Superior temporal gyrus (tissue), 1 donor: ENCODE results near the gene CACNA1B.

Experiments
- DNase-seq: peaks from one replicate; pipeline ENCODE4 v3.0.0-alpha.2; 2016; ENCODE audit errors: extremely low spot score

Gene CACNA1B

DNA sequence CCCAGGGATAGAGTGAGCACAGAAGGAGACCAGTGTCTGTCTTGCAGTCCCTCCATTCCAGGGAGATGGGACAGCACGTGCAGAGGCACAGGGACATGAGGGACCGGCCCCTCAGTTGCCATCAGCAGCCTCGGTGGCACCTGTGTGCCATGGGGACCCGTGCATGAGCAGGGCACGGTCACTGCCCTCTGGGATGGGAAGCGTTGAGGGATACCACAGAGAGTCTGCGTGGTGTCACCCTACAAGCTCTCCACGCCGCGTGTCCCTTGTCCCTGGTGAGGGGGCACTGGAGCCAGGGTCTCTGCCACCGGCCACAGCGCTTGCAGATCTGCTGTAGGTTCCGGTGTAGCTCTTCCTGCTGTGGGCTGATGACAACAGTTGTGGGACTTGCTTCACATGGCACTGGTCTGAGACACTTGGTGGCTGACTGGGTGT, 108.1 kb downstream of the CACNA1B start:
- no peak for DNase-seq

DNA sequence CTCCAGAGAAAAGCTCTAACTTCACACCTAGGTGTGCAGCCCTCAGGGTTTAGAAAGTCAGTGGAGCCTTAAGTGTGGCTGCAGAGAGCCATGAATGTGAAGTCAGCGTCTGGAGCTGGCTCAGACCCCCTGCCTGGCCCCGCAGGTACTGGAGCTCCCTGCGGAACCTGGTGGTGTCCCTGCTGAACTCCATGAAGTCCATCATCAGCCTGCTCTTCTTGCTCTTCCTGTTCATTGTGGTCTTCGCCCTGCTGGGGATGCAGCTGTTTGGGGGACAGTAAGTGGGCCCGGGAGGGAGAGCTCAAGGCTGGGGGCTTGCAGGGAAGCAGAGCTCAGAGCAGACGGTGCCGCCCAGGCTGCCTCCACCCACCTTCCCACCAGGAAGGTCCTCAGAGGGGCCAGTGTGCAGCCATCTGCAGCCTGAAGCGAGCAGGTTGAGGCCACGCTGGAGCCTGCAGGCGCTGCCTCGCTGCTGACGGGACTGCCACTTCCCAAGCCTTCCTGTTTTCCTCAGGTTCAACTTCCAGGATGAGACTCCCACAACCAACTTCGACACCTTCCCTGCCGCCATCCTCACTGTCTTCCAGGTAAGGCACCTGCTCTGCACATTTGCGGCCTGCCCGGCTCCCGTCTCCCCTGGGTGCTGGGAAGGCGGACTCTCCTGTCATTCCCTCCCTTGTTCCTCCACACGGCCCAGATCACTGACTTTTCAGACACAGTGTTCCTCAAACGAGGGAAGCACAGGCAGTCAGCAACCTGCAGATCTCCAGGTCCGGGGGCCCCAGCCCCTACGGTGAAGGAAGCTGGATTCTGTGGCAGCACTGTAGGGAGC, 108.9 kb downstream of the CACNA1B start:
- DNase-seq: no peak

DNA sequence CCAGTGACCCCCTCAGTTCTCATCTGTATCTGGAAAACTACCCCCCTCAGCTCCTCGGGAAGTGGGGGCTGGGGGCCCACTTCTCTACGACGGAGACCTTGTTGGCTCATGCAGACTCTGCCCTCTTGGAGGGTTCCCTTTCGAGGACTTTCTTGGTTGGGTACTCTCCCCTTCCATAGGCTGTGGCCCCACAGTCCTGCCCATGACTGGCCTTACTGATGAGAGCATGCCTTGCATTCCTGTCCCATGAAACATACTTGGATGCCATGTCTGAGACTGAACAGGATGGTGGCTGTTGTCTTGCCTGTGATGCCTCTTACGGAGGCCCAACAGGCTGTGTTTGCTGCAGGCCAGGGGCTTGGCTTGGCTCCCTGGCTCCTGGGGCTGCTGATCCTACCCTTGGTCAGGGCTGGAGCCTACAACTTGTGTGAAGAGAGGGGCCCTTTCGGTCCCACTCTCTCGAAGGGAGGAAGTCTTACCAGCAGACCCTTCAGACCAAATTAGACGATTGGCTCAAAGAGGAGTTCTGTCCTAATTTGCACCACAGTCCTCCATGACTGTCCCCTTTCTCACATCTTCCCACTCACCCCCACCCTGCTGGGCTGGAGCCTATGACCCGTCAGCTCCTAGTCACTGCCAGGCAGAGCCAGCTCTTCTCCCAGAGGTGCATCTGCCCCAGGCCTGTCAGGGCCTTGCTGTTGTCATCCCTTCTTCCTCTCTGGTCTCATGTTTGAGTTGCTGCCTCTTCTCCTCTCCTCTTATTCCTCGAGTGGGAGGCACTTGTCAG, 109.9 kb downstream of the CACNA1B start:
- no peak for DNase-seq

DNA sequence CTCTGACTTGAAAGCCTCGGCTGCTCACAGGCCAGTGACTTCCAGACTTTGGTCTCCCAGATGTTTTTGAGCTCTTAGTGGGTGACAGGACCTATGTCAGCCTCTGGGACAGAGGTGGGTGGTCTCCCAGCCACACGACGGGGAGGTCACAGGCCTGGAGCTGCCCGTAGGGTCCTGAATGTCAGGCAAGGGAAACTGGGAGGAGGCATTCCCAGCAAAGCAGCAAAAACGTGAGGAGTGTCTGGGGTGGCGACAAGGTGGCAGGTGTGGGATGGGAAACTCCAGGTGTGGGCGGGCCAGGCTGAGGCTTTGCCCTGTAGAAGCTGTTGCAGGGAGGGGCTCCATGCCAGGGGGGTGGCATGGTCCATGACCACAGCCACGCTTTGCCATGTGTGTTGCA, 110.5 kb downstream of the CACNA1B start:
- DNase-seq: no peak

DNA sequence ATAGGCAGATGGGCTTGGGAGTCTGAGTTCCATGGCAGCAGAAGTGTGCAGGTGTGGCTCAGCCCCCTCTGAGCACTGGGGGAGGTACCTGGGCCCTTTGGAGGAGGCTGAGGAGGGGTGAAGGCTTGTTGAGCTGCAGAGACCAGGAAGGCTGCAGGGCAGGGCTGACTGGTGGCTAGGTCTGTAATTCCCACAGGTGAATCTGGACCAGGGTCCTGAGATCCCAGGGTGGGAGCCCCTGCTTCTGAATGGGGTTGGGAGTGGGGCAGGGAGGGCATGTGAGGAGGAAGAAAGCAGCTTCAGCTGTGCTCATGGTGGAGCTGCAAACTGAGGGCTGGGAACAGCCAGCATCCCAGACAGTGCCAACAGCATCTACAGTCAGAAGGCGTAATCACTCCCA, 111.1 kb downstream of the CACNA1B start:
- no peak for DNase-seq

DNA sequence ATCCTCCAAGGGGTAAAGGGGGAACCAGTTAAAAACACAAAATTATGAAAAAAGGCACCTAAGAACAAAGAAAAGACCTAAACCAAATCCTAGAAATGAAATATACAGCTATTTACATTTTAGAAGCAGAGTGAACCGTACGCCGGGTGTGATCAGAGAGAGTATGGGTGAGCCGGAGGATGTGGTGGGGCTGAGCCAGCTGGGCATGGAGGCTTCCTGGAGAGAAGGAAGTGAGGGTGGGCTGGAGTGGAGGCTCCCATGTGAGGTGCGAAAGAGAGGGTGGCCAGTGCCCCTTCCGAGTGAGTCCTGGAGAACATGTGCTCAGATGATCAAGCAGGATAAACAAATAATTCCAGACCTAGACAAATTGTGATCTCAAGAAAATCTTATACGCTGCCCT, 111.6 kb downstream of the CACNA1B start:
- DNase-seq: no peak

DNA sequence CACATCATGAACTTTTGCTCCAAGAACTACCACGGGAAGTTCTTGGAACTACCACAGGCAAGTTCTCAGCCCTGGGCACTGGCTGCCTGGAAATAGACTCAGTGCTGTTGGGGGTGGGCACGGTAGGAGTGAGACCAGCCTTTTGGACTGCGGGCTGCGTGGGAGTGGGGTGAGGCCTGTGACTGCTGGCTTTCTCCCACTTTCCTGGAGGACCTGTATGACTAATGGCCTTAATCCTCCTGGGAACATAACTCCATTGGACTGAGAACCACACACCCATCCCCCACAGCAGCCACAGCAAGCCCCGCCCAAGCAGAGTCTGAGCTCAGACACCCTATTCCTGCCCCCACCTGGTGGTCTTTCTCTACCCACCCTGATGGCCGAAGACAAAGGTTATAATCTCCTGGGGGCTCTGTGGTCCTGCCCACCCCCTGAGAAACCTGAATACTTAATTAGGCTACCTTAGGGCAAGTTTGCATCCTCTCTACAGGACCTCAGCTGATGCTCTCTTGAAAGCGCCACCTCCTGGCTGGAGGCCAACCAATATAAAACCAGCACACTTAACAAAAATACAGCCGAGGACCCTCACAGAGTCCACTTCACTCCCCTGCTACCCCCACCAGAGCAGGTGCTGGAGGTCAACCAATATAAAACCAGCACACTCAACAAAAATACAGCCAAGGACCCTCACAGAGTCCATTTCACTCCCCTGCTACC, 112.6 kb downstream of the CACNA1B start:
- DNase-seq: no peak

DNA sequence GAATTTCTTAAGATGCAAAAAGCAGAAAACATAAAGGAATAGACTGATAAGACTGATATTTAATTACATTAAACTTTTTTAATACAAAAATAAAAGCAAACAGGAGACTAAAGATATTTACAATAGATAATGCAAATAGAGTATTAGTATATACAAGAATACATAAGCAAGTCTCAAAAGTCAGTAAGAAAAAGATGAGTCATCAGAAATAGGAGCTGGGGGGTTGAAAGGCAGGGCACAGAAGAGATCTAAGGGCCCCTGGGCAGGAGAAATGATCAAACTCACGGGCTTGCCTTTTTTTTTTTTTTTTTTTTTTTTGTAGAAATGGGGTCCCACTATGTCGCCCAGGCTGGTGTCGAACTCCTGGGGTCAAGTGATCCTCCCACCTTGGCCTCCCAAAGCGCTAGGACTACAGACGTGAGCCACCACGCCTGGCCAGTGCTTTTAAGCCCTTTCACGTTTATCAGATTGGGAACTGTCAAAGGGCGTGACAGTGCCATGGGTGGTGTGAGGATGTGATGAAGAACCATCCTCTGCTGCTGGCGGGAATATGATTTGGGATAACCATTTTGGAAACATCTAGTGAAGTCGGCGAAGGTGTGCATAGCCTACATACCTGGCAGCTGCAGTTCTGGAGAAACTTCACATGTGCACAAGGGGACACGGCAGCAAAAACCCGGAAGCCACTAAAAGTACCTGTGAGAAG, 126.1 kb downstream of the CACNA1B start:
- DNase-seq: no peak

DNA sequence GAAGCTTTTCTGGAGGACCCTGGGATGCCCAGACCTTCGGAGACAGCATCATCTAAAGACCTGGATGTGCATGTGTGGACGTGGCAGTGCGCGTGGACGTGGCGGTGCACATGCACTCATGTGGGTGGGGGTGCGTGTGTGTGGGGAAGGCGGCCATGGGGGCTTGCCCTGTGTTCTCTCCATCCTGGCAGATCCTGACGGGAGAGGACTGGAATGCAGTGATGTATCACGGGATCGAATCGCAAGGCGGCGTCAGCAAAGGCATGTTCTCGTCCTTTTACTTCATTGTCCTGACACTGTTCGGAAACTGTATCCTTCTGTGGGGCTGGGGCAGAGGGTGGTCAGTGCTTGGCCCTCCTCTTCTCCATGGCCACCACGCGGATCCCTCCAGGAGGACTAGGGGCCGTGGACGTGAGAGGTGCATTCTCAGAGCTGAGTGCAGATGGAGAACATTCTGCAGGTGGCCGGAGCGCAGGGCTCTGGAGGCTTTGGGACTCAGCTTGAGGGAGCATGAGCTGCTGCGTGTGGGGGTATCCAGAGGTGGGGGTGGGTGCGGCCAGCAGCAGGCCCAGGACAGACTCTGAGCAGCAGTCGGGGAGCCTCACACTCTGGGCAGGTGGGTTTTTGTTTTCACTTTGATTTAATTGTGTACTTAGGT, 129.1 kb downstream of the CACNA1B start:
- no peak for DNase-seq

DNA sequence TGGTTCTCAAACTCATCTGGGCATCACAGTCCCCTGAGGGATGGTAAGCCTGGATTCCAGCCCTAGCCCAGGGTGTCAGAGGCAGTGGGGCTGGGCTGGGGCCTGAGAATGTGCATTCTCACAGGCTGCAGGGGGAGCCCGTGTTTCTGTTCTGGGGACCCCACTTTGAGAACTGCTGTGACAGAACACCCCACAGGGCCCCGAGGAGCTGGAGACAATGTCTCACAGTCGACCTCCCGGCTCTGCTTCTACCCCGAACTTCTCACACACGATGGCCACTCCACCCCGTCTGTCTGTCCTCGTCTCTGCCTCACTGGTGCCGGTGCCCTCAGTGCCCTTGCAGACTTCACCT, 130.0 kb downstream of the CACNA1B start:
- DNase-seq: no peak

DNA sequence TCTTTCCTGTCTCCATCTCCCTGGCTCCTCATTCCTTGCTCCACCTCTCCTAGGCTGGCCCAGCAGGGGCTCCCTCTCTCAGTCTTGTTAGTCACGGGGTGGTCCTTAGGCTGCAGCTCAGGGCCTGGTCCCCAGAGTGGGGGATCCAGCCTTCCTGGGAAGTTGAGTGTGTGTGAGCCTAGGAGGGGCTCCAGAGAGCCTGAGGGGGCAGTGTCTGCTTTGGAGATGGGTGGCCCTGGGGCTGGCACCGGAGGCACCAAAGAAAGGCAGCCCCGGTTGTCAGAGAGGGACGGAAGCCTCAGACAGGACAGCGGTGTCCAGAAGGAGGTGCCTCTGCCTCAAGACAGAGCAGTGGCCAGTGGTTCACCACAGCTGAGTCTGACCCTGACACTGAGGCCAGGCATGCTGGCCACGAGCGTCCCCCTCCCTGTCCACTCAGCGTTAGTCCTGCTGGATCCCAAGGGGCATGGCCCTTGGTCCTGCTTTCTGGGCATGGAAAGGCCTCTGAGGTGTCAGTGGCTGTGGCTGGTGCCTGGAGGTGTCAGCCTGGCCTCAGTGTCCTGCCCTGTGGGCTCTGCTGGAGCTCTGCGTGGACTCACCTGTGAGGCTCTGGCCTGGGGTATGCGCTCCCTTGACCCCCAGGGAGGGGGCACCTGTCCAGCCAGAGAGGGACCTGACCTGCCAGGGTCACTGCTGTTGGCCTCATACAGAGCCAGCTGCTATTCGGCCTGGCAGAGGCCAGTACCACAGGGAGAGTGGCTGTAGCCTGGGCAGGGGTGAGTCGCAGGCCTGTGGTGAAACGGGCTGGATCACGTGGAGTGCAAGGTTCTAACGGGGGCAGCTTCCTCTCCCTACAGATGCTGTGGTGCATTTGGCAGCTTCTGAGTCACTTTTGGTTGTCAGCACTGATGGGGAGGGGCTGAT, 130.6 kb downstream of the CACNA1B start:
- no peak for DNase-seq

DNA sequence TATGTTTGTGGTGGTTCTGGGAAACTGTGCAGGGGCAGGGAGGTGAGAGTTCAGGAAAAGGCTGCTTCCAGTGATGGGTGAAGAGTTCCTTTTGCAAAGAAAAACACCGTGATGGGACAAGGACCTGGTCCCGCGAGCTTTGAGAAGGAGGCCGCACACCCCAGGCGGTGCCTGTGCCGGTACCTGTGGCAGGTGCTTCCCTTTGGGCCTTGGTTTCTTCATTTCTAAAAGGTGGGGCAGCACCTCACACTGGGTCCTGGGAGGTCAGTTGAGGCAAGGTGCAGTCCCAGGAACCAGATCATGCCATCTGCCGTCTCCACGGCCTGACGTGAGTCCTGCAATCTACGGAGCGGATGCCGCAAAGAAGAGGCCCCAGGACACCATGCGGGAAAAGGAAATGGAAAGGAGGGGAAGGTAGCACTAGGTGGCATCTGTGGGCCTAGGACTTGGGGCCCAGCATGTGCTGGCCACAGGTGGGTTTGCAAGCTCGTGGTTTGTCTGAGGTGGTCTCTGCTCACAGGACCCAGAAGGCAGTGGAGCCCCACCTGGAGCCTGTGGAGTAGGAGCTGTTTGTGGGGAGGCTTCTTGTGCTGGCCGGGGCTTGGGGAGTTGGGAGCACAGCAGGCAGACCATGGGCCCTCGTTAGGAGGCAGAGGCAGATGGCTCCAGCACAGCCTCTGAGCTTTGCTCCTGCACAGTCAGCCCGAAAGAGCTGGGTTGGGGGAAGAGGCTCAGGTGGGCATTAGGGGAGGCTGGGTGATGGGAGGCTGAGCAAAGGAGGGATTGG, 131.6 kb downstream of the CACNA1B start:
- DNase-seq: no peak

DNA sequence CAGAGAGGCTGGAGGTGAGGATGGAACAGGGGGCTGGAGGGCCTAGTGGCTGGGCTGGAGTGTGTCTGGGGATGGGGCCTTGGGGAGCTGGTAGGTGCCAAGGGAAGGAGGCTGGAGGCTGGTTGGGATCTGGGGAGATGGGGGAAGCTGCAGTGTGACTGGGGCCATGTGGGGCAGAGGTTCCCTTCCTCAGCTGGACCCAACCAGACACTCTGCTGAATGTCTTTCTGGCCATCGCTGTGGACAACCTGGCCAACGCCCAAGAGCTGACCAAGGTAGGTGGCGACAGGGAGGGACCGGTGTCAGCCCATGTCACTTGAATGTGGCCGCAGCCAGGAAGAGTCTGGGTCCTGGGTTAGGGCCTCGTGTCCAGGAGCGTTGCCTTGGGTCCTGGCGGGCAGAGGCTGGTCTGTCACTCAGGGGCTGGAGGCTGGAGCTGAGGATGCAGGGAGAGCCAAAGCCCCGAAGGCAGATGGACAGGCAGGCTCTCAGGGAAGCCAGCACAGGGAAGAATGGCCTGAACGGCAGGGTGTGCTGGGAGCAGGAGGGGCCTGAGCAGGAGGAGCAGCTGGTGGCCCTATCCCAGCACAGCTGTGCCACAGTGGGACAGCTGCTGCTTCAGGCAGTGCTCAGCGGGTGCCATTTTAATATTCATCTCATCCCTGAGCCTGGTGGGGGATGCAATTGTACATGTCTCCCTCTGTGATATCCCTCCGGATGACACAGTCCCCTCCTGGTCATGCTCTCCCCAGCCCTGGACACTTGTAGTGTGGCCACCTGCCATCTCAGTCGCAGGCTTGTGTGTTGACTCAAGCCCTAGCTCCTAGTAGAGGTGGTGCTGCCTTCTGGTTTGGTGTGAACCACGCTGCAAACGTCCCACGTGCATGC, 132.5 kb downstream of the CACNA1B start:
- no peak for DNase-seq

DNA sequence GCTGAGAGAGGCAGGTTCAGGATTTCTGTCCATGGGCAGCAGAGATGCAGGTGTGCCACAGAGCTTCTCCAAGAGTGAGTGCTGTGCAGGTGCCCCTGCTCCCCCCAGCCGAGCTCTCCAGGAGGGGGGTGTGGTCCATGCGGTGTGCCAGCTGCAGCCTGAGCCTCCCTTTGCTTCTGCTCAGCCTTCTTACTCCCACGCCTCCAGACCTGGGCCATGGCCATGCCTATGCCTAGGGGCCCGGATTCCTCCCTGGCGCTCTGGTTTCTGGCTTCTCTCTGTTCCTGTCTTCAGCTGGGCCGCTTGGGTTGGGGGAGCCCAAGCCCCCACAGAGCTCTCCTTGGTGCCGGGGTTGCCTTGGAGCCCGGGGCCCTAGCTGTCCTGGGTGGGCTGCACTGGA, 133.3 kb downstream of the CACNA1B start:
- no peak for DNase-seq

DNA sequence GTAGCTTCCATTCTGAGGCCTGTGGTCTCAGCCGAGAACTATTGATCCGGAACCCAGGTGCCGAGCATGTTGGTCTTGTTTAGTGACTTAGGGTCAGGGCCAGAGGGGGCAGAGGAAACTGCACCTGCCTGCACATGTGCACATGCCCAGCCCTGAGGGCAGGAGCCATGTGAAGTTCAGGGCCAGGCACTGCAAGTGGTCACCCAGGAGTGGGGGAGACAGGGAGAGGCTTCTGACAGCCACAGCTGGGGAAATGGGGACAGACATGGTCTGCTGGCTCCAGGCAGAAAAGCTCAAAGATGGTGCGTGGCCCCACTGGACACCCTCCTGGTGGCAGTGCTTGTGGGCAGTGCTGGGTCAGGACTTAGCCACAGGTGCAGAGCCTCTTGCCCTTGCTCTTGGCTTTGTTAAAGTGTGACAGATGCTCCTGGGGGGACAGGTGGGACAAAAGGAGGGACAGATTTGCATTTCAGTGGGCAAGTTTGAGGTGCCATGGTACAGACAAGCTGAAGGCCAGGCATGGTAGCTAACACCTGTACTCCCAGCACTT, 134.4 kb downstream of the CACNA1B start:
- no peak for DNase-seq

DNA sequence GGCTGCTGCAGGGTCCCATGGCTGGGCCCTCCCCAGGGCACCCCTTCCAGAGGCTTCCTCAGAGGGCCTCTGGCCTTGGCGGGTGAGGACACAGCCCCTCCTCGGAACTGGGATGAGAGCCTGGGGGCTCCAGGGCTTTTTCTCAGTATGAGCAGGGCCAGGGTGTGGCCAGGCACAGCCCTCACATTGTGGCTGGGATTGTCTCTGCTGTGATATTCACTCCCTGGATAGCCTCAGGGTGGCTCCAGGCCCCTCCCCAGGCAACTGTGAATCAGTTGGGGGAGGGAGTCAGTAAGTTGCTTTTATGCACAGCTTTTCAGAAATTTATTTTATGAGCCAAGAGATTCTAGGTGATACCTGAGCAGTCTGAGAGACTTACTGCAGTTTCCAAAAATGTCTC, 135.7 kb downstream of the CACNA1B start:
- no peak for DNase-seq

DNA sequence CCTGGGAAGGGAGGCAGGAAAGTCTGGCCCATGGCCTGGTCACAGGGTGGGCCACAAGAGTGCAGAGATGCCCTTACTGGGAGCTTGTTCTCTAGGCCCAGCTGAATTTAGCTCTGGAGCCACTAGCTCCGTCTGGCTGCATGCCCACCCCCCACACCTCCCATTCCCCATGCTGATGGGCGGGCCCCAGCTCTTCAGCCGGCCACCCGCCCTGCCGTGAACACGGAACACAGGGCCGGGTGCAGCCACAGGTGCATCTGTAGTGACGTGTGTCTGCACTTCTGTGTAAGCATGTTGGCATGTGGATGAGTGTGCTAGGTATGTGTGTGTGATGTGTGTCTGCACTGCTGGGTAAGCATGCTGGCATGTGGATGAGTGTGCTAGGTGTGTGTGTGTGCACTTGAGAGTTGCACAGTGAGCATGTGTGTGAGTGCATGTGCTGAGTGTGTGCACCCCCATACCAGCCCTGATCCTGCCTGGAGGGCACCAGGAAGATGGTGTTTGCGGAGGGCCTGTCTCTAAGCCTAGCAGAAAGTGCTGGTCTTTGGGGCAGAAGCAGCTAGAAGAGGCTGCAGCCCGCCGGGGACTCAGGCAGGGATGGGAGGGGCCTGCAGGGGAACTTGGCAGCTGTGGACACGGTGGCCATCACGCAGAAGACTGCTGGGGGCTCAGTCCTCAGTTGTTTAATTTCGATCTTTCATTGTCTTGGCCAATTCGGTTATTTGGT, 136.4 kb downstream of the CACNA1B start:
- DNase-seq: no peak

DNA sequence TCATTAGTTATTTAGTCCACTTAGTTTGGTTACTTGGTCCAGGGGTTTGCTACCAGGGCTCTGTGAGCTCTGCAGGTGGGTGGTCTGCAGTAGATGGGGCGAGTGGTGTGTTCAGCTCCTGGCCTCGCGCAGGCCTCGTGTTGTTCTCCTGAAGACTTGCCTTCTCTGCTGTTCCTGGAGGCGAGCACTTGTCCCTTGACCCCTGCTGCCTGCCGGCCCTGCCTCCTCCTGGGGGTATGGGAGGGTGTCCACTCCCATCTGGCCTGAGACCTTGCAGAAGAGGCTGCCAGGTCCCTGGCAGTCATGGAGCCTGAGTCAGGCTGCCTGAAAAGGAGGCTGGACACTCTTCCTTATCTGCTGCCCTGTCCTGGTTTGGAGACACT, 137.0 kb downstream of the CACNA1B start:
- no peak for DNase-seq
